Measurements from ENCODE around the gene CYP4F2. TPM values are rescaled to one million over a fixed set of nuclear protein-coding genes. Genes with fewer than 3 reads are reported as not detected.
A peak's percentile ranks its signal among the peaks of the same experiment; 100 is the strongest.
"Not testable (repeated sequence)": the region's sequence is repeated elsewhere in the genome, so short reads cannot be mapped to it uniquely, and the experiment has no call there.

The CYP4F2 gene
- total RNA-seq, 1 experiment from 2014 or later: not detected

- no peak for DNase-seq
- TF ChIP-seq CTCF (IDR thresholded peaks at IDR 0.05; ENCODE audit: unreplicated experiment): no peak
- peaks cover 8% of the 10 kb centered on the region for H3K4me1 Mint-ChIP-seq (ENCODE audit: low read depth, unreplicated experiment)
- H3K9me3 Mint-ChIP-seq (ENCODE audit: low read depth, unreplicated experiment): no peaks in the 10 kb centered on the region
- H3K36me3 Mint-ChIP-seq (ENCODE audit: insufficient read depth, unreplicated experiment): peaks cover 25% of the 10 kb centered on the region
- CTCF ChIA-PET: interaction anchor here (1.0 to 1.2 kb wide), 2 partner anchors 20 to 29 kb away, joined by 3 read pairs; no protein-coding TSS in a partner anchor
- no peak overlapping the region for H3K27ac Mint-ChIP-seq (ENCODE audit: unreplicated experiment)
- no peaks in the 10 kb centered on the region for H3K27me3 Mint-ChIP-seq (ENCODE audit: unreplicated experiment)
- intact Hi-C loops (cut with micrococcal nuclease; ENCODE audit: unreplicated experiment): no loop called here
- BruUV-seq (replicated peaks): no TSS peak
- H3K4me3 Mint-ChIP-seq (ENCODE audit: low read depth, unreplicated experiment): no peak overlapping the region
Measured at GRCh38 chr19:15843203-15843893, 54.5 kb downstream of the CYP4F2 start.

- peak overlapping the region; percentile 74 for H3K27ac Mint-ChIP-seq (ENCODE audit: unreplicated experiment)
- no peak for DNase-seq
- no TSS peak for BruUV-seq (replicated peaks)
- H3K4me1 Mint-ChIP-seq (ENCODE audit: low read depth, unreplicated experiment): peaks cover 21% of the 10 kb centered on the region
- intact Hi-C loops (cut with micrococcal nuclease; ENCODE audit: unreplicated experiment): no loop called here
- peaks cover 11% of the 10 kb centered on the region for H3K27me3 Mint-ChIP-seq (ENCODE audit: unreplicated experiment)
- H3K36me3 Mint-ChIP-seq (ENCODE audit: insufficient read depth, unreplicated experiment): peaks cover 25% of the 10 kb centered on the region
- no peaks in the 10 kb centered on the region for H3K9me3 Mint-ChIP-seq (ENCODE audit: low read depth, unreplicated experiment)
- H3K4me3 Mint-ChIP-seq (ENCODE audit: low read depth, unreplicated experiment): no peak overlapping the region
- CTCF ChIA-PET: no interaction called here
- no peak for TF ChIP-seq CTCF (IDR thresholded peaks at IDR 0.05; ENCODE audit: unreplicated experiment)
Measured at GRCh38 chr19:15841875-15842569, 55.9 kb downstream of the CYP4F2 start.

- Mint-ChIP-seq H3K36me3 (ENCODE audit: insufficient read depth, unreplicated experiment) (peaks cover 25% of the 10 kb centered on the region), H3K9me3 (ENCODE audit: low read depth, unreplicated experiment) (no peaks in the 10 kb centered on the region)
Measured at GRCh38 chr19:15840833-15841232, 57.0 kb downstream of the CYP4F2 start.

GRCh38 chr19:15839888-15840287, 58.0 kb downstream of the CYP4F2 start:
- peak overlapping the region; percentile 73 for H3K27ac Mint-ChIP-seq (ENCODE audit: unreplicated experiment)
- H3K4me3 Mint-ChIP-seq (ENCODE audit: low read depth, unreplicated experiment); DNase-seq; H3K9me3 Mint-ChIP-seq (ENCODE audit: low read depth, unreplicated experiment); CTCF ChIA-PET; BruUV-seq (replicated peaks): not testable (repeated sequence)
- intact Hi-C loops (cut with micrococcal nuclease; ENCODE audit: unreplicated experiment): loop anchor here (10.0 kb wide), 2 partner anchors 165 to 345 kb away; partner anchors contain the start of gene FAM32A
- H3K27me3 Mint-ChIP-seq (ENCODE audit: unreplicated experiment): peaks cover 25% of the 10 kb centered on the region
- H3K36me3 Mint-ChIP-seq (ENCODE audit: insufficient read depth, unreplicated experiment): peaks cover 24% of the 10 kb centered on the region
- H3K4me1 Mint-ChIP-seq (ENCODE audit: low read depth, unreplicated experiment): peaks cover 33% of the 10 kb centered on the region

More at GRCh38 chr19:15840833-15841232, 57.0 kb downstream of the CYP4F2 start:
- DNase-seq: no peak
- H3K4me3 Mint-ChIP-seq (ENCODE audit: low read depth, unreplicated experiment): no peak overlapping the region
- BruUV-seq (replicated peaks): no TSS peak
- intact Hi-C loops (cut with micrococcal nuclease; ENCODE audit: unreplicated experiment): no loop called here
- peaks cover 19% of the 10 kb centered on the region for H3K27me3 Mint-ChIP-seq (ENCODE audit: unreplicated experiment)
- CTCF ChIA-PET: no interaction called here
- peaks cover 27% of the 10 kb centered on the region for H3K4me1 Mint-ChIP-seq (ENCODE audit: low read depth, unreplicated experiment)
- H3K27ac Mint-ChIP-seq (ENCODE audit: unreplicated experiment): peak overlapping the region; percentile 73
- TF ChIP-seq CTCF (IDR thresholded peaks at IDR 0.05; ENCODE audit: unreplicated experiment): no peak

Data from Calu3 (cell line).